Thoracic aorta (tissue), 2 donors: Measurements from ENCODE around the gene SEMA4D. TPM values are rescaled to one million over a fixed set of nuclear protein-coding genes. Genes with fewer than 3 reads are reported as not detected.
"Not testable (repeated sequence)": the region's sequence is repeated elsewhere in the genome, so short reads cannot be mapped to it uniquely, and the experiment has no call there.

Source experiments
- ATAC-seq: fragments of 150-250 bp; one replicate; pipeline ENCODE4 v1.8.0; 2017; ENCODE audit warnings: low read depth; ENCODE audit not compliant: insufficient number of reproducible peaks, low FRiP score
- DNase-seq: peaks from one replicate; pipeline ENCODE4 v3.0.0-alpha.2; 2020; ENCODE audit warnings: low spot score
- H3K27ac ChIP-seq, 2 donors: fragments of 200-600 bp; sonication (generic); 1 replicate in 1 of 2; 2 replicates in 1 of 2; pipeline ENCODE4 v1.5.1; 2016; ENCODE audit warnings: mild to moderate bottlenecking in 2 of 2, moderate library complexity in 2 of 2
- H3K27me3 ChIP-seq: fragments of 200-600 bp; sonication (generic); replicated peaks from 2 replicates; pipeline ENCODE4 v1.6.0; 2016; ENCODE audit warnings: mild to moderate bottlenecking; ENCODE audit not compliant: insufficient read depth
- H3K36me3 ChIP-seq: fragments of 200-600 bp; sonication (generic); one replicate; pipeline ENCODE4 v1.5.1; 2016
- H3K4me1 ChIP-seq, 2 donors: fragments of 200-600 bp; sonication (generic); 1 replicate in 1 of 2; 2 replicates in 1 of 2; pipeline versions ENCODE4 v1.5.1 to v1.6.0; 2016; ENCODE audit warnings: low read depth in 2 of 2, mild to moderate bottlenecking in 1 of 2; ENCODE audit not compliant: control insufficient read depth in 1 of 2
- H3K4me3 ChIP-seq: fragments of 200-600 bp; sonication (generic); 2 replicates; pipeline ENCODE4 v1.5.1; 2016; ENCODE audit warnings: mild to moderate bottlenecking
- H3K9me3 ChIP-seq: fragments of 200-600 bp; sonication (generic); 2 replicates; pipeline ENCODE4 v1.5.1; 2016
- CTCF ChIP-seq: fragments of 200-600 bp; sonication (generic); IDR thresholded peaks from one replicate; pipeline ENCODE4 v1.5.1; 2019; ENCODE audit warnings: antibody characterized with exemption
- total RNA-seq, 2 donors: library from RNA; depleted of rRNA; stranded (reverse); fragments of >200 nt; gene quantifications; one replicate each; pipeline versions ENCODE4 v1.1.0 to v1.2.3, GENCODE V29; 2016

Gene SEMA4D
- total RNA-seq, 2 donors from 2014 or later: 16.9 to 20.2 TPM

- TF ChIP-seq CTCF: no peak
- Histone ChIP-seq H3K4me1 (no peaks in the 10 kb centered on the region), H3K27ac (no peak overlapping the region), H3K9me3 (no peaks in the 10 kb centered on the region), H3K4me3 (no peak overlapping the region), H3K36me3 (peaks cover 83% of the 10 kb centered on the region), H3K27me3 (no peaks in the 10 kb centered on the region)
- DNase-seq (no peak), ATAC-seq (no peak)
Observed at GRCh38 chr9:89346696-89347095, 151.2 kb downstream of the SEMA4D start.

GRCh38 chr9:89345476-89345875, 152.4 kb downstream of the SEMA4D start:
- TF ChIP-seq CTCF: no peak
- Histone ChIP-seq H3K4me1 (no peaks in the 10 kb centered on the region), H3K9me3 (no peaks in the 10 kb centered on the region), H3K4me3 (no peak overlapping the region), H3K27me3 (no peaks in the 10 kb centered on the region), H3K27ac (no peak overlapping the region), H3K36me3 (peaks cover 76% of the 10 kb centered on the region)
- DNase-seq: no peak
- ATAC-seq: no peak

- peaks cover 69% of the 10 kb centered on the region for H3K36me3 ChIP-seq
- H3K9me3 ChIP-seq, H3K27me3 ChIP-seq, H3K4me3 ChIP-seq, ATAC-seq, H3K4me1 ChIP-seq, H3K27ac ChIP-seq, DNase-seq: not testable (repeated sequence)
Observed at GRCh38 chr9:89343812-89344211, 154.1 kb downstream of the SEMA4D start.

GRCh38 chr9:89342948-89343347, 155.0 kb downstream of the SEMA4D start:
- DNase-seq (no peak), ATAC-seq (no peak)
- H3K9me3 ChIP-seq: no peaks in the 10 kb centered on the region
- peaks cover 62% of the 10 kb centered on the region for H3K36me3 ChIP-seq
- H3K4me3 ChIP-seq: no peak overlapping the region
- no peak for TF ChIP-seq CTCF
- H3K27me3 ChIP-seq: no peaks in the 10 kb centered on the region
- H3K27ac ChIP-seq: no peak overlapping the region
- no peaks in the 10 kb centered on the region for H3K4me1 ChIP-seq

- Histone ChIP-seq H3K9me3 (no peaks in the 10 kb centered on the region), H3K27me3 (no peaks in the 10 kb centered on the region), H3K4me3 (no peak overlapping the region), H3K4me1 (no peaks in the 10 kb centered on the region), H3K27ac (no peak overlapping the region), H3K36me3 (peaks cover 62% of the 10 kb centered on the region)
- ATAC-seq (no peak), DNase-seq (no peak)
- TF ChIP-seq CTCF: no peak
Observed at GRCh38 chr9:89342213-89342612, 155.7 kb downstream of the SEMA4D start.

- ATAC-seq (no peak), DNase-seq (no peak)
- Histone ChIP-seq H3K27me3 (no peaks in the 10 kb centered on the region), H3K4me1 (no peaks in the 10 kb centered on the region), H3K27ac (no peak overlapping the region), H3K36me3 (peaks cover 58% of the 10 kb centered on the region), H3K9me3 (no peaks in the 10 kb centered on the region), H3K4me3 (no peak overlapping the region)
- no peak for TF ChIP-seq CTCF
Observed at GRCh38 chr9:89340332-89340731, 157.6 kb downstream of the SEMA4D start.
